ENCODE data around the gene HSD11B1. TPM values are rescaled to one million over a fixed set of nuclear protein-coding genes. Genes with fewer than 3 reads are reported as not detected.

The HSD11B1 gene
- total and polyA plus RNA-seq, 2 donors (not counting 1 experiment from before 2014, with no cell fraction given) = 7.1 to 31.5 TPM

GRCh38 chr1:209733409-209734192, 29.0 kb downstream of the HSD11B1 start:
- H3K9ac ChIP-seq (ENCODE audit: insufficient read depth, low read length) = no peak overlapping the region
- H3K27me3 ChIP-seq (ENCODE audit: control insufficient read depth, insufficient read depth, low read length) = no peaks in the 10 kb centered on the region
- H3K9me3 ChIP-seq (ENCODE audit: control insufficient read depth, insufficient read depth, low read depth, low read length) = no peaks in the 10 kb centered on the region
- H4K20me1 ChIP-seq (ENCODE audit: control insufficient read depth, extremely low read depth, insufficient read depth, low read length) = no peaks in the 10 kb centered on the region
- no peaks in the 10 kb centered on the region for H3K79me2 ChIP-seq (ENCODE audit: control insufficient read depth, insufficient read depth, low read length)
- no peak overlapping the region for H3K4me3 ChIP-seq (replicated peaks in 1 of 4; ENCODE audit: control extremely low read depth in 1 of 4, insufficient read depth in 1 of 4, low read depth in 3 of 4, low read length in 4 of 4)
- no peak overlapping the region for H3K4me2 ChIP-seq (ENCODE audit: extremely low read depth, insufficient read depth, low read length)
- H2AFZ ChIP-seq (ENCODE audit: low read length) = no peak overlapping the region
- no peak overlapping the region for H3K27ac ChIP-seq (ENCODE audit: insufficient read depth, low read length)
- no peak for DNase-seq (ENCODE audit: low read depth in 2 of 2)
- no peaks in the 10 kb centered on the region for H3K36me3 ChIP-seq (ENCODE audit: control insufficient read depth, insufficient read depth, low read length)
- TF ChIP-seq CTCF (conservative IDR thresholded peaks at IDR 0.05 in 1 of 2, IDR thresholded peaks at IDR 0.05 in 1 of 2; ENCODE audit: low read depth in 1 of 2, low read length in 2 of 2) (no peak), EZH2 (IDR thresholded peaks at IDR 0.05; ENCODE audit: low read length, missing control alignments) (no peak)
- H3K4me1 ChIP-seq (ENCODE audit: control insufficient read depth, extremely low read depth, insufficient read depth, low read length) = no peaks in the 10 kb centered on the region

GRCh38 chr1:209736490-209737117, 32.0 kb downstream of the HSD11B1 start:
- no peaks in the 10 kb centered on the region for H3K36me3 ChIP-seq (ENCODE audit: control insufficient read depth, insufficient read depth, low read length)
- H3K4me1 ChIP-seq (ENCODE audit: control insufficient read depth, extremely low read depth, insufficient read depth, low read length) = no peaks in the 10 kb centered on the region
- H2AFZ ChIP-seq (ENCODE audit: low read length) = no peak overlapping the region
- no peaks in the 10 kb centered on the region for H3K27me3 ChIP-seq (ENCODE audit: control insufficient read depth, insufficient read depth, low read length)
- no peaks in the 10 kb centered on the region for H3K9me3 ChIP-seq (ENCODE audit: control insufficient read depth, insufficient read depth, low read depth, low read length)
- DNase-seq (ENCODE audit: low read depth in 2 of 2) = no peak
- no peak overlapping the region for H3K4me2 ChIP-seq (ENCODE audit: extremely low read depth, insufficient read depth, low read length)
- H3K27ac ChIP-seq (ENCODE audit: insufficient read depth, low read length) = no peak overlapping the region
- no peak overlapping the region for H3K9ac ChIP-seq (ENCODE audit: insufficient read depth, low read length)
- no peak overlapping the region for H3K4me3 ChIP-seq (replicated peaks in 1 of 4; ENCODE audit: control extremely low read depth in 1 of 4, insufficient read depth in 1 of 4, low read depth in 3 of 4, low read length in 4 of 4)
- no peak for TF ChIP-seq CTCF (conservative IDR thresholded peaks at IDR 0.05 in 1 of 2, IDR thresholded peaks at IDR 0.05 in 1 of 2; ENCODE audit: low read depth in 1 of 2, low read length in 2 of 2)
- TF ChIP-seq EZH2 (IDR thresholded peaks at IDR 0.05; ENCODE audit: low read length, missing control alignments) = no peak
- H3K79me2 ChIP-seq (ENCODE audit: control insufficient read depth, insufficient read depth, low read length) = no peaks in the 10 kb centered on the region
- no peaks in the 10 kb centered on the region for H4K20me1 ChIP-seq (ENCODE audit: control insufficient read depth, extremely low read depth, insufficient read depth, low read length)

- TF ChIP-seq CTCF (conservative IDR thresholded peaks at IDR 0.05 in 1 of 2, IDR thresholded peaks at IDR 0.05 in 1 of 2; ENCODE audit: low read depth in 1 of 2, low read length in 2 of 2) (no peak), EZH2 (IDR thresholded peaks at IDR 0.05; ENCODE audit: low read length, missing control alignments) (no peak)
- Histone ChIP-seq H3K4me2 (ENCODE audit: extremely low read depth, insufficient read depth, low read length) (no peak overlapping the region), H3K36me3 (ENCODE audit: control insufficient read depth, insufficient read depth, low read length) (no peaks in the 10 kb centered on the region)
These were observed 32.5 kb downstream of the HSD11B1 start for GRCh38 chr1:209737118-209737505.

More at GRCh38 chr1:209737118-209737505, 32.5 kb downstream of the HSD11B1 start:
- no peaks in the 10 kb centered on the region for H3K4me1 ChIP-seq (ENCODE audit: control insufficient read depth, extremely low read depth, insufficient read depth, low read length)
- H3K9ac ChIP-seq (ENCODE audit: insufficient read depth, low read length) = no peak overlapping the region
- no peaks in the 10 kb centered on the region for H3K79me2 ChIP-seq (ENCODE audit: control insufficient read depth, insufficient read depth, low read length)
- no peak overlapping the region for H2AFZ ChIP-seq (ENCODE audit: low read length)
- no peak overlapping the region for H3K4me3 ChIP-seq (replicated peaks in 1 of 4; ENCODE audit: control extremely low read depth in 1 of 4, insufficient read depth in 1 of 4, low read depth in 3 of 4, low read length in 4 of 4)
- DNase-seq (ENCODE audit: low read depth in 2 of 2) = no peak
- H3K27me3 ChIP-seq (ENCODE audit: control insufficient read depth, insufficient read depth, low read length) = no peaks in the 10 kb centered on the region
- no peak overlapping the region for H3K27ac ChIP-seq (ENCODE audit: insufficient read depth, low read length)
- no peaks in the 10 kb centered on the region for H4K20me1 ChIP-seq (ENCODE audit: control insufficient read depth, extremely low read depth, insufficient read depth, low read length)
- H3K9me3 ChIP-seq (ENCODE audit: control insufficient read depth, insufficient read depth, low read depth, low read length) = no peaks in the 10 kb centered on the region
